ENCODE results near the gene COL13A1. TPM values are rescaled to one million over a fixed set of nuclear protein-coding genes. Genes with fewer than 3 reads are reported as not detected.

COL13A1 gene
- total and polyA plus RNA-seq, 2 experiments from 2014 or later = 5.2 to 8.6 TPM

DNA sequence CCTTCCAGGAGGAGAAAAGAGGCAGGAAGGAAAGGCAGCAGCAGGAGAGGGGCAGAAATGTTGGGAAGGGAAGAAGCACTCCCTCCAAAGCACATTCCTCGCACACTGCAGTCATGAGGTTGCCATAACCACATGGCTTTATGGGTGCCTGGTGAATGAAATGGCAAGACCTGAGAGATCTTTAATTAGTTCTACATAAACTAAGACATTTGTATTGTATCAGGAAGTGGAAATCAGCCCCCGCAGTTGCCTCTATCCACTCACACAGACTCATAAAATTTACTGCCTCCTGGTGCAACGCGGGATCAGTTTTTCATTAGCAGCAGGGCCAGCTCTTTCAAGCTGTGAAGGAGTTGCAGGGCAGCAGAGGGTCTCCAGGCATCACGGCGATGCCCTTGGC is 106.4 kb downstream of the COL13A1 start (continued):
- TF ChIP-seq, protein P1, sequence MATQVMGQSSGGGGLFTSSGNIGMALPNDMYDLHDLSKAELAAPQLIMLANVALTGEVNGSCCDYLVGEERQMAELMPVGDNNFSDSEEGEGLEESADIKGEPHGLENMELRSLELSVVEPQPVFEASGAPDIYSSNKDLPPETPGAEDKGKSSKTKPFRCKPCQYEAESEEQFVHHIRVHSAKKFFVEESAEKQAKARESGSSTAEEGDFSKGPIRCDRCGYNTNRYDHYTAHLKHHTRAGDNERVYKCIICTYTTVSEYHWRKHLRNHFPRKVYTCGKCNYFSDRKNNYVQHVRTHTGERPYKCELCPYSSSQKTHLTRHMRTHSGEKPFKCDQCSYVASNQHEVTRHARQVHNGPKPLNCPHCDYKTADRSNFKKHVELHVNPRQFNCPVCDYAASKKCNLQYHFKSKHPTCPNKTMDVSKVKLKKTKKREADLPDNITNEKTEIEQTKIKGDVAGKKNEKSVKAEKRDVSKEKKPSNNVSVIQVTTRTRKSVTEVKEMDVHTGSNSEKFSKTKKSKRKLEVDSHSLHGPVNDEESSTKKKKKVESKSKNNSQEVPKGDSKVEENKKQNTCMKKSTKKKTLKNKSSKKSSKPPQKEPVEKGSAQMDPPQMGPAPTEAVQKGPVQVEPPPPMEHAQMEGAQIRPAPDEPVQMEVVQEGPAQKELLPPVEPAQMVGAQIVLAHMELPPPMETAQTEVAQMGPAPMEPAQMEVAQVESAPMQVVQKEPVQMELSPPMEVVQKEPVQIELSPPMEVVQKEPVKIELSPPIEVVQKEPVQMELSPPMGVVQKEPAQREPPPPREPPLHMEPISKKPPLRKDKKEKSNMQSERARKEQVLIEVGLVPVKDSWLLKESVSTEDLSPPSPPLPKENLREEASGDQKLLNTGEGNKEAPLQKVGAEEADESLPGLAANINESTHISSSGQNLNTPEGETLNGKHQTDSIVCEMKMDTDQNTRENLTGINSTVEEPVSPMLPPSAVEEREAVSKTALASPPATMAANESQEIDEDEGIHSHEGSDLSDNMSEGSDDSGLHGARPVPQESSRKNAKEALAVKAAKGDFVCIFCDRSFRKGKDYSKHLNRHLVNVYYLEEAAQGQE (IDR thresholded peaks at IDR 0.05; ENCODE audit: unreplicated experiment) = no peak
- TF ChIP-seq NANOG (IDR thresholded peaks at IDR 0.05; ENCODE audit: borderline replicate concordance) (no peak), ZNF114 (CRISPR knock-in tag; IDR thresholded peaks at IDR 0.05) (no peak)

DNA sequence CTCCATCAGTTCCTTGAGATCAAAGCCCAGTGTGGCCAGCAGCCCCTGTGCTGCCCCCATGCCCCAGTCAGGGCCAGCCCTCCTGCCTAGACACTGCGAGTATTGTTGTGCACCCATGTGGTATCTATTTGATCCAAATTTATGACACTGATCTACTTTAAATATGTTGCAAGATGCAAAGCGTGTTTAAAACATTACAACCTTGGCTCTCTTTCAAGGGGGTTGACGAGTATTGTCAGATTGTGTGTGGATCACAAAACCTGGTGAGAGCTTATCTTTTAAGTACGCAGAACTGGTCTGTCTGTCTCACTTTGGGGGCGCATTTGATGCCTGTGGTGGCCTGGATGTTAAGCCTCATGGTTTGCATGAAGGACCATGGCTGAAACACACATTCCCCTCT is 108.9 kb downstream of the COL13A1 start:
- no peaks in the 10 kb centered on the region for H4K20me1 ChIP-seq (replicated peaks; ENCODE audit: insufficient read depth)
- Mint-ChIP-seq H3K27ac (no peak overlapping the region), H3K9me3 (no peaks in the 10 kb centered on the region), H3K4me1 (peaks cover 24% of the 10 kb centered on the region), H3K36me3 (ENCODE audit: low read depth) (no peaks in the 10 kb centered on the region), H3K27me3 (ENCODE audit: insufficient read depth, low read depth, poor library complexity) (peaks cover 18% of the 10 kb centered on the region), H3K4me3 (no peak overlapping the region)
- no peaks in the 10 kb centered on the region for H3K79me2 ChIP-seq (replicated peaks; ENCODE audit: insufficient read depth)
- H3K27me3 ChIP-seq (ENCODE audit: insufficient read depth) = no peaks in the 10 kb centered on the region
- no peak overlapping the region for H2AFZ ChIP-seq
- no peak for DNase-seq (ENCODE audit: low spot score)
- H3K4me2 ChIP-seq = no peak overlapping the region
- no peak for TF ChIP-seq STAT1 (IDR thresholded peaks at IDR 0.05; ENCODE audit: unreplicated experiment)
- no peak for TF ChIP-seq EZH2phosphoT487 (IDR thresholded peaks at IDR 0.05; ENCODE audit: unreplicated experiment)
- TF ChIP-seq POLR2AphosphoS5 (IDR thresholded peaks at IDR 0.05; ENCODE audit: low read depth) = no peak
- TF ChIP-seq CREB1 (CRISPR knock-in tag; IDR thresholded peaks at IDR 0.05; ENCODE audit: low read depth) = no peak
- TF ChIP-seq, protein P2, sequence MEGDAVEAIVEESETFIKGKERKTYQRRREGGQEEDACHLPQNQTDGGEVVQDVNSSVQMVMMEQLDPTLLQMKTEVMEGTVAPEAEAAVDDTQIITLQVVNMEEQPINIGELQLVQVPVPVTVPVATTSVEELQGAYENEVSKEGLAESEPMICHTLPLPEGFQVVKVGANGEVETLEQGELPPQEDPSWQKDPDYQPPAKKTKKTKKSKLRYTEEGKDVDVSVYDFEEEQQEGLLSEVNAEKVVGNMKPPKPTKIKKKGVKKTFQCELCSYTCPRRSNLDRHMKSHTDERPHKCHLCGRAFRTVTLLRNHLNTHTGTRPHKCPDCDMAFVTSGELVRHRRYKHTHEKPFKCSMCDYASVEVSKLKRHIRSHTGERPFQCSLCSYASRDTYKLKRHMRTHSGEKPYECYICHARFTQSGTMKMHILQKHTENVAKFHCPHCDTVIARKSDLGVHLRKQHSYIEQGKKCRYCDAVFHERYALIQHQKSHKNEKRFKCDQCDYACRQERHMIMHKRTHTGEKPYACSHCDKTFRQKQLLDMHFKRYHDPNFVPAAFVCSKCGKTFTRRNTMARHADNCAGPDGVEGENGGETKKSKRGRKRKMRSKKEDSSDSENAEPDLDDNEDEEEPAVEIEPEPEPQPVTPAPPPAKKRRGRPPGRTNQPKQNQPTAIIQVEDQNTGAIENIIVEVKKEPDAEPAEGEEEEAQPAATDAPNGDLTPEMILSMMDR (conservative IDR thresholded peaks at IDR 0.05; ENCODE audit: low read depth in 2 of 2) = no peak
- TF ChIP-seq NANOG (IDR thresholded peaks at IDR 0.05; ENCODE audit: borderline replicate concordance) = no peak
- TF ChIP-seq, protein P3, sequence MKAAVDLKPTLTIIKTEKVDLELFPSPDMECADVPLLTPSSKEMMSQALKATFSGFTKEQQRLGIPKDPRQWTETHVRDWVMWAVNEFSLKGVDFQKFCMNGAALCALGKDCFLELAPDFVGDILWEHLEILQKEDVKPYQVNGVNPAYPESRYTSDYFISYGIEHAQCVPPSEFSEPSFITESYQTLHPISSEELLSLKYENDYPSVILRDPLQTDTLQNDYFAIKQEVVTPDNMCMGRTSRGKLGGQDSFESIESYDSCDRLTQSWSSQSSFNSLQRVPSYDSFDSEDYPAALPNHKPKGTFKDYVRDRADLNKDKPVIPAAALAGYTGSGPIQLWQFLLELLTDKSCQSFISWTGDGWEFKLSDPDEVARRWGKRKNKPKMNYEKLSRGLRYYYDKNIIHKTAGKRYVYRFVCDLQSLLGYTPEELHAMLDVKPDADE (IDR thresholded peaks at IDR 0.05) = no peak
- TF ChIP-seq EZH2 (IDR thresholded peaks at IDR 0.05; ENCODE audit: low read depth, unreplicated experiment) = no peak
- TF ChIP-seq JUNB (IDR thresholded peaks at IDR 0.05; ENCODE audit: unreplicated experiment) = no peak
- TF ChIP-seq ZNF331 (CRISPR knock-in tag; IDR thresholded peaks at IDR 0.05; ENCODE audit: low read depth) = no peak
- TF ChIP-seq, protein P4, sequence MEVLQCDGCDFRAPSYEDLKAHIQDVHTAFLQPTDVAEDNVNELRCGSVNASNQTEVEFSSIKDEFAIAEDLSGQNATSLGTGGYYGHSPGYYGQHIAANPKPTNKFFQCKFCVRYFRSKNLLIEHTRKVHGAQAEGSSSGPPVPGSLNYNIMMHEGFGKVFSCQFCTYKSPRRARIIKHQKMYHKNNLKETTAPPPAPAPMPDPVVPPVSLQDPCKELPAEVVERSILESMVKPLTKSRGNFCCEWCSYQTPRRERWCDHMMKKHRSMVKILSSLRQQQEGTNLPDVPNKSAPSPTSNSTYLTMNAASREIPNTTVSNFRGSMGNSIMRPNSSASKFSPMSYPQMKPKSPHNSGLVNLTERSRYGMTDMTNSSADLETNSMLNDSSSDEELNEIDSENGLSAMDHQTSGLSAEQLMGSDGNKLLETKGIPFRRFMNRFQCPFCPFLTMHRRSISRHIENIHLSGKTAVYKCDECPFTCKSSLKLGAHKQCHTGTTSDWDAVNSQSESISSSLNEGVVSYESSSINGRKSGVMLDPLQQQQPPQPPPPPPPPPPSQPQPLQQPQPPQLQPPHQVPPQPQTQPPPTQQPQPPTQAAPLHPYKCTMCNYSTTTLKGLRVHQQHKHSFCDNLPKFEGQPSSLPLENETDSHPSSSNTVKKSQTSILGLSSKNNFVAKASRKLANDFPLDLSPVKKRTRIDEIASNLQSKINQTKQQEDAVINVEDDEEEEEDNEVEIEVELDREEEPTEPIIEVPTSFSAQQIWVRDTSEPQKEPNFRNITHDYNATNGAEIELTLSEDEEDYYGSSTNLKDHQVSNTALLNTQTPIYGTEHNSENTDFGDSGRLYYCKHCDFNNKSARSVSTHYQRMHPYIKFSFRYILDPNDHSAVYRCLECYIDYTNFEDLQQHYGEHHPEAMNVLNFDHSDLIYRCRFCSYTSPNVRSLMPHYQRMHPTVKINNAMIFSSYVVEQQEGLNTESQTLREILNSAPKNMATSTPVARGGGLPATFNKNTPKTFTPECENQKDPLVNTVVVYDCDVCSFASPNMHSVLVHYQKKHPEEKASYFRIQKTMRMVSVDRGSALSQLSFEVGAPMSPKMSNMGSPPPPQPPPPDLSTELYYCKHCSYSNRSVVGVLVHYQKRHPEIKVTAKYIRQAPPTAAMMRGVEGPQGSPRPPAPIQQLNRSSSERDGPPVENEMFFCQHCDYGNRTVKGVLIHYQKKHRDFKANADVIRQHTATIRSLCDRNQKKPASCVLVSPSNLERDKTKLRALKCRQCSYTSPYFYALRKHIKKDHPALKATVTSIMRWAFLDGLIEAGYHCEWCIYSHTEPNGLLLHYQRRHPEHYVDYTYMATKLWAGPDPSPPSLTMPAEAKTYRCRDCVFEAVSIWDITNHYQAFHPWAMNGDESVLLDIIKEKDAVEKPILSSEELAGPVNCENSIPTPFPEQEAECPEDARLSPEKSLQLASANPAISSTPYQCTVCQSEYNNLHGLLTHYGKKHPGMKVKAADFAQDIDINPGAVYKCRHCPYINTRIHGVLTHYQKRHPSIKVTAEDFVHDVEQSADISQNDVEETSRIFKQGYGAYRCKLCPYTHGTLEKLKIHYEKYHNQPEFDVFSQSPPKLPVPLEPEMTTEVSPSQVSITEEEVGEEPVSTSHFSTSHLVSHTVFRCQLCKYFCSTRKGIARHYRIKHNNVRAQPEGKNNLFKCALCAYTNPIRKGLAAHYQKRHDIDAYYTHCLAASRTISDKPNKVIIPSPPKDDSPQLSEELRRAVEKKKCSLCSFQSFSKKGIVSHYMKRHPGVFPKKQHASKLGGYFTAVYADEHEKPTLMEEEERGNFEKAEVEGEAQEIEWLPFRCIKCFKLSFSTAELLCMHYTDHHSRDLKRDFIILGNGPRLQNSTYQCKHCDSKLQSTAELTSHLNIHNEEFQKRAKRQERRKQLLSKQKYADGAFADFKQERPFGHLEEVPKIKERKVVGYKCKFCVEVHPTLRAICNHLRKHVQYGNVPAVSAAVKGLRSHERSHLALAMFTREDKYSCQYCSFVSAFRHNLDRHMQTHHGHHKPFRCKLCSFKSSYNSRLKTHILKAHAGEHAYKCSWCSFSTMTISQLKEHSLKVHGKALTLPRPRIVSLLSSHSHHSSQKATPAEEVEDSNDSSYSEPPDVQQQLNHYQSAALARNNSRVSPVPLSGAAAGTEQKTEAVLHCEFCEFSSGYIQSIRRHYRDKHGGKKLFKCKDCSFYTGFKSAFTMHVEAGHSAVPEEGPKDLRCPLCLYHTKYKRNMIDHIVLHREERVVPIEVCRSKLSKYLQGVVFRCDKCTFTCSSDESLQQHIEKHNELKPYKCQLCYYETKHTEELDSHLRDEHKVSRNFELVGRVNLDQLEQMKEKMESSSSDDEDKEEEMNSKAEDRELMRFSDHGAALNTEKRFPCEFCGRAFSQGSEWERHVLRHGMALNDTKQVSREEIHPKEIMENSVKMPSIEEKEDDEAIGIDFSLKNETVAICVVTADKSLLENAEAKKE (CRISPR knock-in tag; IDR thresholded peaks at IDR 0.05) = no peak
- no peak overlapping the region for H3K27ac ChIP-seq (ENCODE audit: low read depth)
- H3K36me3 ChIP-seq (ENCODE audit: insufficient read depth) = no peaks in the 10 kb centered on the region
- H3K9me2 ChIP-seq (ENCODE audit: insufficient read depth) = peaks cover 5% of the 10 kb centered on the region; the same call in 1 of the 2 replicates
- no peaks in the 10 kb centered on the region for H3F3A ChIP-seq (replicated peaks; ENCODE audit: low read depth)
- no peak for ATAC-seq
- no peaks in the 10 kb centered on the region; the same call in 1 of the 2 replicates for H3K4me1 ChIP-seq (ENCODE audit: insufficient read depth)
- no peak overlapping the region for H3K4me3 ChIP-seq
